ENCODE data around the gene MYBBP1A. TPM values are rescaled to one million over a fixed set of nuclear protein-coding genes. Genes with fewer than 3 reads are reported as not detected.
A peak's percentile ranks its signal among the peaks of the same experiment; 100 is the strongest.

The MYBBP1A gene
- total RNA-seq, 1 donor from 2014 or later = 47.9 TPM

DNA sequence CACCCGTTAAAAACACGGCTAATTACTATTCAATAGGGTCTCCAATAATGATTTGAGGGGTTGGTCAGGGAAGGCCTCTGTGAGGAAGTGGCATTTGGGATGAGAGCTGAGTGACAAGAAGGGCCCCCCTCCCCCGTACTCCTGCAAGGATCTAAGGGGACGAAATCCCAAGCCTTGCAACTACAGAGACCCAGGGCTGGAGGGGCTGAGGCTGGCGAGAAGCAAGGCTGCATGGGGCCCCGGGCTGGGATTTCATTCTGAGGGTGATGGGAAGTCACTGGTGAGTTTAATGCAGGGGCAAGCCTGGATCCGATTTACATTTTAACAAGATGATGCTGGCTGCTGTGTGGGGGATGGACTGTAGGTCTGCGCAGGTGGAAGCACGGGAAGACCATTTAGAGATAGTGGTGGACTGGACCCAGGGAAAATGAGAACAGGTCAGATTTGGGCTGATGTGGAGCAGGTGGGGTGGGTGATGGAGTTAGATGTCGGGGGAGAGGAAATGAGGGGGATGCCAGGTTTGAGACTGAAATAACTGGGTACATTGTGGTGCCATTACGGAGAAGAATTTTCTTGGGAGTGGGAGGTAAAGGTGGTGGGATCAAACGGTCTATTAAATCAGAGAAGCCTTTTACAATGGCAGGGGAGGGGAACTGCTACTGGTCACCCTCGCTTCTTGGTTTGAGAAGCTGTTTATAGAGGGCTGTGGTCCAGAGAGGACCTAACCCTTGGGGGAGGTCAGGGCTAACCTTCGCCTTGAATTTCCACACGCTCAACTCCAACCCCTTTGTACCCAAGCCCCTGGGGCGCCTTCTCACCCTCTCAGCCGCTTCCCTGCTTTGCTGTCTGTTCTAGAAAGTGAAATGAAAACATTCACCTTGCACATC, 932 bp upstream of the MYBBP1A start:
- Mint-ChIP-seq H3K36me3 (ENCODE audit: unreplicated experiment) (peaks cover 10% of the 10 kb centered on the region), H3K4me1 (ENCODE audit: unreplicated experiment) (peaks cover 25% of the 10 kb centered on the region), H3K27me3 (ENCODE audit: unreplicated experiment) (peaks cover 3% of the 10 kb centered on the region)

DNA sequence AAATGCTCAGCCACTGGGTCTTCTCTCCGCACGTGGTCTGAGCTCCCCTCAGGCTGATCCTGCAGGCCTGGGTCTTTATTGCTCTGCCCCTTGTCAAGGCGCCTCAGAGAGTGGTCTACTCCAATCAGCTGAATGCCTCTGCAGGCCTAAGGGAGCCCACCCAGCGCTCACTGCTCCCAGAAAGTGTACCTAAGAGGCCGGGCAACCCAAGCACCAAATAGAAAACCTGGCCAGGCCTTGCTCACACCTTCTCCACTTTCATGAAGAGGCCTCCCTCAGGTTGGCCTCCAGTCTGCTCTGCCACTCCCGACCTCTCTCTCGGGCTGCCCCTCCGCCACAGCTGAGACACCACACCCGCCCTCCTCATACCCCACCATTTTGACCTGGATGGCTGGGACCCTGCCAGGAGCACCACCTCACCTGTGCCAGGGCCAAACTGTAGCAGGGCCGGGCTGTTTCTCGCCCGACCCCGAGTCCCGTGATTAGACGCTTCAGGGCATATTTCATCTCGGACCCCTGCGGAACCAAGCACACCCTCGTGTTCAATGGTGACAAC, 665 bp downstream of the MYBBP1A start:
- H3K4me3 Mint-ChIP-seq (ENCODE audit: unreplicated experiment) = peak overlapping the region; percentile 91
- peaks cover 18% of the 10 kb centered on the region for H3K36me3 Mint-ChIP-seq (ENCODE audit: unreplicated experiment)
- H3K27me3 Mint-ChIP-seq (ENCODE audit: unreplicated experiment) = no peaks in the 10 kb centered on the region
- H3K9me3 Mint-ChIP-seq (ENCODE audit: unreplicated experiment) = no peaks in the 10 kb centered on the region
- TF ChIP-seq, protein P1, sequence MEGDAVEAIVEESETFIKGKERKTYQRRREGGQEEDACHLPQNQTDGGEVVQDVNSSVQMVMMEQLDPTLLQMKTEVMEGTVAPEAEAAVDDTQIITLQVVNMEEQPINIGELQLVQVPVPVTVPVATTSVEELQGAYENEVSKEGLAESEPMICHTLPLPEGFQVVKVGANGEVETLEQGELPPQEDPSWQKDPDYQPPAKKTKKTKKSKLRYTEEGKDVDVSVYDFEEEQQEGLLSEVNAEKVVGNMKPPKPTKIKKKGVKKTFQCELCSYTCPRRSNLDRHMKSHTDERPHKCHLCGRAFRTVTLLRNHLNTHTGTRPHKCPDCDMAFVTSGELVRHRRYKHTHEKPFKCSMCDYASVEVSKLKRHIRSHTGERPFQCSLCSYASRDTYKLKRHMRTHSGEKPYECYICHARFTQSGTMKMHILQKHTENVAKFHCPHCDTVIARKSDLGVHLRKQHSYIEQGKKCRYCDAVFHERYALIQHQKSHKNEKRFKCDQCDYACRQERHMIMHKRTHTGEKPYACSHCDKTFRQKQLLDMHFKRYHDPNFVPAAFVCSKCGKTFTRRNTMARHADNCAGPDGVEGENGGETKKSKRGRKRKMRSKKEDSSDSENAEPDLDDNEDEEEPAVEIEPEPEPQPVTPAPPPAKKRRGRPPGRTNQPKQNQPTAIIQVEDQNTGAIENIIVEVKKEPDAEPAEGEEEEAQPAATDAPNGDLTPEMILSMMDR (IDR thresholded peaks at IDR 0.05) = no peak
- DNase-seq (ENCODE audit: extremely low spot score, unreplicated experiment) = no peak
- H3K27ac Mint-ChIP-seq (ENCODE audit: unreplicated experiment) = peak overlapping the region; percentile 17
- H3K4me1 Mint-ChIP-seq (ENCODE audit: unreplicated experiment) = peaks cover 25% of the 10 kb centered on the region

More for the DNA sequence above, 932 bp upstream of the MYBBP1A start:
- TF ChIP-seq, protein P1 (IDR thresholded peaks at IDR 0.05) = no peak
- no peak for DNase-seq (ENCODE audit: extremely low spot score, unreplicated experiment)
- Mint-ChIP-seq H3K27ac (ENCODE audit: unreplicated experiment) (peak overlapping the region; percentile 93), H3K4me3 (ENCODE audit: unreplicated experiment) (peak overlapping the region; percentile 91), H3K9me3 (ENCODE audit: unreplicated experiment) (no peaks in the 10 kb centered on the region)

DNA sequence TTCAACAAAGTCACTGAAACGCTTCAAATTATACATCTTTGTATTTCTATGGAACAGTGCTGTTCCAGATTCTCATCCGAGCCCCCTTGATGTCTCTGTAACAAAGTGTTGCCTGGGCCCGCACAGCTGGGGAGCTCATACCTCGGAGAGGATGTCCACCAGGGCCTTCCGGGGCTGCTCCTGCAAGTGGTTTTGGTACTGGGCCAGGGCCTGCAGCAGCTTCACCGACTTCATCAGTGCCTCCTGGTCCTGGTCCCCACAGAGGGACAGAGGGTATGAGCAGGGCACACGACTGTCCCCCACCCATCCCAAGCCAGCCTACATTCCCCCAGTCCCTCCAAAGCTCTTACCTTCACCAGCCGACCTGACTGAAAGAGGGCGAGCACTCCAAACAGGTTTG, 1.5 kb downstream of the MYBBP1A start:
- H3K27ac Mint-ChIP-seq (ENCODE audit: unreplicated experiment) = no peak overlapping the region
- no peaks in the 10 kb centered on the region for H3K27me3 Mint-ChIP-seq (ENCODE audit: unreplicated experiment)
- peaks cover 25% of the 10 kb centered on the region for H3K4me1 Mint-ChIP-seq (ENCODE audit: unreplicated experiment)
- TF ChIP-seq, protein P1 (IDR thresholded peaks at IDR 0.05) = no peak
- no peak for DNase-seq (ENCODE audit: extremely low spot score, unreplicated experiment)
- peak overlapping the region; percentile 91 for H3K4me3 Mint-ChIP-seq (ENCODE audit: unreplicated experiment)
- H3K9me3 Mint-ChIP-seq (ENCODE audit: unreplicated experiment) = no peaks in the 10 kb centered on the region
- peaks cover 18% of the 10 kb centered on the region for H3K36me3 Mint-ChIP-seq (ENCODE audit: unreplicated experiment)

DNA sequence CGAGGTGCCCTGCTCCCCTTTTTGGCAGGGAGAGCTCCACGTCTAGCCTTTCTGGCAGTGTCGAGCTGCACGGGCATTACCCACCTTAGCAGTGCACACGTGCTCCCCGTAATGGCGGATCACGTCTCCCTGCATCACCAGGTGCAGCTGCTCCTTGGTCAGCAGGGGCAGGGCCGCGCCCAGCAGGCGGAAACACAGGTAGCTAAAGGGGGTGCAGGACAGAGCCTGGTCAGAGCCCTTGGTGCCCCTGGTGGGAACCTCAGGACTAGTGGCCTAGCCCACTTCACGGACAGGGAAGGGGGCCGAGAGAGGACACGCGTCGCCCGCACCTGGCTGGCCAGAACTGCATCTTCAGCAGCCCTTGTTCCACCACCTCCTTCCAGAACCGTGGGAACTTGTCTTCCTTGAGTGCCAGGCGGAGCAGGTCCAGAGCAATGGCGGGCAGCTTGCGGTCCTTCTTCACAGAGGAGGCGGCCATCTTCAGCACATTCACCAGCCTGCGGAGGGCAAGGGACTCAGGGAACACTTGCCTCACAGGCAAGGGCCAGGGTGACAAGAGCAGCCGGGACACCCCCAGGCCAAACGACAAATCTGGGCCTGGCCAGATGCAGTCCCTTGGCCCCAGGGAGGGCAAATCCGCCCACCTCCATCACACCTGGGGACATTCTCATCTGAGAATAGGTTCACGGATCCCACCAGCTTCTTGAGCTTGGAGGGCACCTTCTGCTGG, 3.2 kb downstream of the MYBBP1A start:
- no peak overlapping the region for H3K27ac Mint-ChIP-seq (ENCODE audit: unreplicated experiment)
- H3K36me3 Mint-ChIP-seq (ENCODE audit: unreplicated experiment) = peaks cover 21% of the 10 kb centered on the region

More for the DNA sequence above, 3.2 kb downstream of the MYBBP1A start:
- TF ChIP-seq, protein P1 (IDR thresholded peaks at IDR 0.05) = no peak
- Mint-ChIP-seq H3K9me3 (ENCODE audit: unreplicated experiment) (no peaks in the 10 kb centered on the region), H3K4me1 (ENCODE audit: unreplicated experiment) (peaks cover 25% of the 10 kb centered on the region), H3K4me3 (ENCODE audit: unreplicated experiment) (no peak overlapping the region), H3K27me3 (ENCODE audit: unreplicated experiment) (no peaks in the 10 kb centered on the region)
- DNase-seq (ENCODE audit: extremely low spot score, unreplicated experiment) = no peak
